Measurements from ENCODE around the gene ENOSF1. TPM values are rescaled to one million over a fixed set of nuclear protein-coding genes. Genes with fewer than 3 reads are reported as not detected.
"Not testable (repeated sequence)": the region's sequence is repeated elsewhere in the genome, so short reads cannot be mapped to it uniquely, and the experiment has no call there.

ENOSF1 gene
- total and polyA plus RNA-seq, 12 donors, result 50.8 to 196 (median 93.7) TPM

DNA sequence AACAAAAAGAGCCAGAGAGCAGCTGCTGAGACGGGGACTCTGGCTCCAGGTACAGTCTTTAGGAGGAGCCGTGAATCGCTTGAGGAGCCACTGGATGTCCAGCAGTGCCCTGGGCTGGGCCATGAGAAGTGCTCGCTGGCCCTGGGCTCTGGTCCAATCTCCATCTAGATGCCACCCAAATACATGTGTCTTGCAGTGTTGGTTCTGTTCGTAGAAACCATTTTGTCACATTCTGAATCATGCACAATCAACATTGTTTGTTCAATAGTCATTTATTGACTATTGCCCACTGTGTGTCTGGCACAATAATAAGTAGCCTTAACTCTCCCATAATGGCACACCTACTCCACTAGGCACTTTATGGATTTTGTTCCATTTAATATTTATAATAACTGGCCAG is 28.9 kb downstream of the ENOSF1 start:
- TF ChIP-seq POLR2A (IDR thresholded peaks at IDR 0.05), result no peak
- TF ChIP-seq, protein P1, sequence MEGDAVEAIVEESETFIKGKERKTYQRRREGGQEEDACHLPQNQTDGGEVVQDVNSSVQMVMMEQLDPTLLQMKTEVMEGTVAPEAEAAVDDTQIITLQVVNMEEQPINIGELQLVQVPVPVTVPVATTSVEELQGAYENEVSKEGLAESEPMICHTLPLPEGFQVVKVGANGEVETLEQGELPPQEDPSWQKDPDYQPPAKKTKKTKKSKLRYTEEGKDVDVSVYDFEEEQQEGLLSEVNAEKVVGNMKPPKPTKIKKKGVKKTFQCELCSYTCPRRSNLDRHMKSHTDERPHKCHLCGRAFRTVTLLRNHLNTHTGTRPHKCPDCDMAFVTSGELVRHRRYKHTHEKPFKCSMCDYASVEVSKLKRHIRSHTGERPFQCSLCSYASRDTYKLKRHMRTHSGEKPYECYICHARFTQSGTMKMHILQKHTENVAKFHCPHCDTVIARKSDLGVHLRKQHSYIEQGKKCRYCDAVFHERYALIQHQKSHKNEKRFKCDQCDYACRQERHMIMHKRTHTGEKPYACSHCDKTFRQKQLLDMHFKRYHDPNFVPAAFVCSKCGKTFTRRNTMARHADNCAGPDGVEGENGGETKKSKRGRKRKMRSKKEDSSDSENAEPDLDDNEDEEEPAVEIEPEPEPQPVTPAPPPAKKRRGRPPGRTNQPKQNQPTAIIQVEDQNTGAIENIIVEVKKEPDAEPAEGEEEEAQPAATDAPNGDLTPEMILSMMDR (IDR thresholded peaks at IDR 0.05), result no peak
- H3K4me1 ChIP-seq (replicated peaks in 1 of 2), result no peaks in the 10 kb centered on the region
- H3K9me3 ChIP-seq (replicated peaks in 1 of 3), result no peaks in the 10 kb centered on the region
- H3K27me3 ChIP-seq, result no peaks in the 10 kb centered on the region
- intact Hi-C loops (cut with DNase I), result no loop called here
- no peak overlapping the region for H3K4me3 ChIP-seq
- WGBS, 4 donors, result 80 to 87% (median 86%) methylated on average over 1 to 5 of the region's 5 CpGs
- H3K27ac ChIP-seq, result no peak overlapping the region
- DNase-seq, result peak in 2 of 7 donors; percentile 6 to 37
- H3K36me3 ChIP-seq (replicated peaks in 1 of 2), result peaks cover 0 to 23% of the 10 kb centered on the region in 2 donors

DNA sequence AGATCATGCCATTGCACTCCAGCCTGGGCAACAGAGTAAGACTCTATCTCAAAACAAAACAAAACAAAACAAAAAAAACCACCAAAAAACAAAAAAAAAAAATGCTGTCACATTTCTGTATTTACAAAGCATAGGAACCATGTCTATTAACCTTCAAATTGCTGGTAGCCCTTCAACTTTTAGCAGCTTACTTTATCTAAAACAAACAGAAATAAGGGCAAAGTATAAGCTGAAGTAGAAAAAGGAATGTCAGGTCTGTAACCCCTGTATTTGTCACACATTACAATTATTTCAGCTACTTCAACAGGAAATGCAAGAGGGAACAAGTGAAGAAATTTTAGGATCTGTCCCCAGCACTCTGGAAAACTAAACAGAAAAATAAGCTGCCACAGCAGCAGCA is 29.6 kb downstream of the ENOSF1 start:
- Histone ChIP-seq H3K4me3 (no peak overlapping the region), H3K4me1 (replicated peaks in 1 of 2) (no peaks in the 10 kb centered on the region), H3K27ac (no peak overlapping the region), H3K27me3 (no peaks in the 10 kb centered on the region), H3K9me3 (replicated peaks in 1 of 3) (no peaks in the 10 kb centered on the region), H3K36me3 (replicated peaks in 1 of 2) (peaks cover 0 to 23% of the 10 kb centered on the region in 2 donors)
- DNase-seq, result no peak
- TF ChIP-seq, protein P1 (IDR thresholded peaks at IDR 0.05), result no peak
- no peak for TF ChIP-seq POLR2A (IDR thresholded peaks at IDR 0.05)
- intact Hi-C loops (cut with DNase I), result no loop called here

- WGBS, 4 donors, result 94 to 96% (median 96%) methylated on average over 6 to 9 of the region's 9 CpGs
Observed at GRCh38 chr18:682416-682815, 30.0 kb downstream of the ENOSF1 start.

GRCh38 chr18:681985-682384 is 30.4 kb downstream of the ENOSF1 start:
- no peaks in the 10 kb centered on the region for H3K27me3 ChIP-seq
- peaks cover 0 to 5% of the 10 kb centered on the region in 2 donors for H3K4me1 ChIP-seq (replicated peaks in 1 of 2)
- no peaks in the 10 kb centered on the region for H3K9me3 ChIP-seq (replicated peaks in 1 of 3)
- intact Hi-C loops (cut with DNase I), result no loop called here
- H3K4me3 ChIP-seq, result no peak overlapping the region
- 85 to 93% (median 88%) methylated on average over 5 of the region's 5 CpGs for WGBS, 4 donors
- peak in 2 of 7 donors; percentile 8 to 28 for DNase-seq
- TF ChIP-seq POLR2A (IDR thresholded peaks at IDR 0.05), result no peak
- TF ChIP-seq, protein P1 (IDR thresholded peaks at IDR 0.05), result no peak
- H3K27ac ChIP-seq, result no peak overlapping the region
- H3K36me3 ChIP-seq (replicated peaks in 1 of 2), result peaks cover 0 to 26% of the 10 kb centered on the region in 2 donors

More at GRCh38 chr18:682416-682815, 30.0 kb downstream of the ENOSF1 start:
- intact Hi-C loops (cut with DNase I); H3K9me3 ChIP-seq (replicated peaks in 1 of 3); H3K27me3 ChIP-seq; H3K4me1 ChIP-seq (replicated peaks in 1 of 2); H3K27ac ChIP-seq; H3K4me3 ChIP-seq: not testable (repeated sequence)
- DNase-seq, result peak in 2 of 7 donors; percentile 2 to 27
- H3K36me3 ChIP-seq (replicated peaks in 1 of 2), result peaks cover 0 to 23% of the 10 kb centered on the region in 2 donors

DNA sequence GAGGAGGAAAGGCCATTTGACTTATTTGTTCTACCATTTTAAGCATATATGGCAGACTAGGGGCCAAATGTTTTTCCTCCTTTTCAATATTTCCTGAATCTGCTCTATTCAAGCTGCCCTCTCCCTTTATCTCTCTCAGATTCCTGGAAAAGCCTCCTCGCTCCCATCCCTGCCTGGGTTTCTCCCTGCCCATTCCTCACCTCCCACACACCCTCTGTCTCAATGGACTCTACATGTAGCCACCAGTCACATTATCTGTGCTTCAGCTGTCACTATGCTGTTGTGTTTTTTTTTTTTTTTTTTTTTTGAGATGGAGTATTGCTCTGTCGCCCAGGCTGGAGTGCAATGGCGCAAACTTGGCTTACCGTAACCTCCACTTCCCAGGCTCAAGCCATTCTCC is 32.0 kb downstream of the ENOSF1 start:
- H3K27ac ChIP-seq, result no peak overlapping the region
- intact Hi-C loops (cut with DNase I), result no loop called here
- WGBS, 4 donors, result 96 to 99% (median 97%) methylated on average over 4 of the region's 4 CpGs
- H3K4me3 ChIP-seq, result no peak overlapping the region
- H3K36me3 ChIP-seq (replicated peaks in 1 of 2), result peaks cover 0 to 33% of the 10 kb centered on the region in 2 donors
- no peaks in the 10 kb centered on the region for H3K9me3 ChIP-seq (replicated peaks in 1 of 3)
- H3K4me1 ChIP-seq (replicated peaks in 1 of 2), result peaks cover 0 to 5% of the 10 kb centered on the region in 2 donors
- DNase-seq, result no peak
- TF ChIP-seq POLR2A (IDR thresholded peaks at IDR 0.05), result no peak
- TF ChIP-seq, protein P1 (IDR thresholded peaks at IDR 0.05), result no peak
- H3K27me3 ChIP-seq, result no peaks in the 10 kb centered on the region
